Activated CD4-positive, alpha-beta memory T cell treated with anti-CD3 and anti-CD28 coated beads, Interleukin-2, amount 10 ng/mL, durations not matched to agents 7 days and 5 days (primary cell): ENCODE data around the gene FCER1G. TPM values are rescaled to one million over a fixed set of nuclear protein-coding genes. Genes with fewer than 3 reads are reported as not detected.

ENCODE experiments used
- CTCF ChIA-PET: fragments of 350-600 bp; sonication (Branson Sonifier 250); formaldehyde crosslinking; loops from one replicate; lab custom pipeline; 2021; ENCODE audit warnings: antibody characterized with exemption, inconsistent platforms; lab: Charles Lee
- POLR2A ChIA-PET: fragments of 350-600 bp; sonication (Branson Sonifier 250); formaldehyde crosslinking; loops from one replicate; lab custom pipeline; 2021; ENCODE audit warnings: antibody characterized with exemption; lab: Charles Lee
- DNase-seq: peaks from one replicate; pipeline ENCODE4 v3.0.0-alpha.2; 2020
- H3K27ac Mint-ChIP-seq: one replicate; pipeline ENCODE4 v1.8.0; 2021; ENCODE audit warnings: mild to moderate bottlenecking, mixed read lengths
- H3K27me3 Mint-ChIP-seq: one replicate; pipeline ENCODE4 v1.8.0; 2021; ENCODE audit warnings: mixed read lengths
- H3K36me3 Mint-ChIP-seq: one replicate; pipeline ENCODE4 v1.8.0; 2021; ENCODE audit warnings: low read depth, mixed read lengths
- H3K4me1 Mint-ChIP-seq: one replicate; pipeline ENCODE4 v1.8.0; 2021; ENCODE audit warnings: mixed read lengths
- H3K4me3 Mint-ChIP-seq: one replicate; pipeline ENCODE4 v1.8.0; 2021; ENCODE audit warnings: mild to moderate bottlenecking, mixed read lengths
- H3K9me3 Mint-ChIP-seq: one replicate; pipeline ENCODE4 v1.8.0; 2021; ENCODE audit warnings: mixed read lengths
- total RNA-seq, 2 experiments: library from RNA; stranded (reverse); gene quantifications; one replicate each; pipeline ENCODE4 v1.2.3, GENCODE V29; 2021

The FCER1G gene
- total RNA-seq = 1 to 10 TPM; 1.1 to 1.3 TPM

DNA sequence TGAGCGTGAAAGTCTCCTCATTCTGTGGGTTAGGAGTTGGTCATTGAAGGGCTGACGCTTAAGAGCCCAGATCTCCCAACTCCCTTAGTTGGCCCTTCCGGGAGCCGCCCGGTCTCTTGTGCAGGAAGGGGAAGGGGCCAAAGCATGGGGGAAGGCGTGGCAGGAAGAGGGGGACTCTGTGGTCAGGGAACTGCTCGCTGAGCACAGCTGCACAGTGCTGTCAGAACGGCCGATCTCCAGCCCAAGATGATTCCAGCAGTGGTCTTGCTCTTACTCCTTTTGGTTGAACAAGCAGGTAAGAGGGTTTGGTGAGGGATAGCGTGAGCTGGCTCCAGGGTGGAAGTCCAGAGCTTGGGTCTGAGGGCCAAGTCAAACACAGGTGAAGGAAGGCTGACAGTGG is at the start of gene FCER1G:
Gene FCER1G, plus strand, starts transcription at position 220 of the 400 bp plus-strand sequence. Its CDS starts 27 bp downstream, at position 247.
- no peak within 1 kb of the TSS for H3K4me3 Mint-ChIP-seq
- ChIA-PET POLR2A (interaction anchor here (3.1 to 5.2 kb wide), 2 partner anchors 9 to 13 kb away, joined by 11 to 44 read pairs; partner anchors contain the start of gene NDUFS2), CTCF (interaction anchor here (3.2 kb wide), 1 partner anchor 11 kb away, joined by 30 read pairs; the partner anchor contains the start of gene TOMM40L)
- no peaks in the 10 kb centered on the region for H3K9me3 Mint-ChIP-seq
- H3K27me3 Mint-ChIP-seq = no peaks in the 10 kb centered on the region
- H3K4me1 Mint-ChIP-seq = peaks cover 39% of the 10 kb centered on the region
- no peak for DNase-seq
- peaks cover 45% of the 10 kb centered on the region for H3K36me3 Mint-ChIP-seq
- peak within 1 kb of the TSS; percentile 31 for H3K27ac Mint-ChIP-seq

DNA sequence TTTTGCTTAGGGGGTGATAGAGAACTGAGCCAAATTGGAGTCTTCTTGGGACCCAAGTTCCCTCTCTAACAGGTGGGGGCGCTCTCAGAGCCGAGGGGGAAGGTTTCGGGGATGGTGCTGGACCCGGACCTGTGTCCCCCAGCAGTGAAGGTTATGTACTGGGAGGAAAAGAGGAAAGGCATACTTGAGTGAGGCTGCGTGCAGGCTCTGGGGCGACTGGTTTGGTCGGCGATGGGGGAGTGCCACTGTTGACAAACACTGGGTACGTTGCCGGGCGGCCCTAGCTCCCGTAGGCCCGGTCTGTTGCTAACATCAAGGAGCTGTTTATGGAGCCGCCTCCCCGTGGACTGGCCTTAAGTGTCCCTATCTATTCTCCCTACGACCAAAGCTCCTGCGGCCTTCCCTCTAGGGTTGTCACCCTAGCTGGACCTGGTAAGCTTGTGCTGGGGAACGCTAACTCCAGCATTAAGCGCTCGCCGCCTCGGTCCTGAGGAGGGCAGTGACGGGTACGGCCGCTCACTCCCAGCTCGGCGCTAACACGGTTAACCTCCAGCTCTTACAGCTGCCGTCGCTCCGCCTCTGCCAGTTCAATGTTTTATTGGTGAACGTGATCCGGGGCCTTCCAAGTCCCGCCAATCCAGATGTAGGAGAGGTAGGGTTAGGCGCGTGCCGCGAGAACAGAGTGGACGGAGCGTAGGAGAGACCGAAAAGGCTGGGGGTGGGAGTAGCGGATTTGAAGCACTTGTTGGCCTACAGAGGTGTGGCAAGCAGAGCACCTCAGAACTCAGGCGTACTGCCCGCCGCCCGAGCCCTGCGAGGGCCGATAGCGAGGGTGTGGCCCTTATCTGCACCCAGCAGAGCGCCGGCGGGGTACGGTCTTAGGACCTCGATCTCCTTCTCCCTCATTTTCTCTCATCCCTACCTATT is 49.1 kb upstream of the FCER1G start, which contains the start of gene PPOX:
Gene PPOX, plus strand, starts transcription at position 685 of the 927 bp plus-strand sequence. CDS start 422 bp downstream, outside the sequence.
- ChIA-PET CTCF (interaction anchor here (0.6 to 4.4 kb wide), 41 partner anchors 9 to 373 kb away, joined by 3 to 69 read pairs (median 5); partner anchors contain the start of genes ADAMTS4, APOA2, B4GALT3 and DEDD), POLR2A (interaction anchor here (0.7 to 5.0 kb wide), 22 partner anchors 9 to 225 kb away, joined by 3 to 69 read pairs (median 7); partner anchors contain the start of genes ARHGAP30, B4GALT3, DEDD and KLHDC9)
- peak within 1 kb of the TSS; percentile 94 for H3K27ac Mint-ChIP-seq
- H3K4me3 Mint-ChIP-seq = peak within 1 kb of the TSS; percentile 88
- peaks cover 49% of the 10 kb centered on the region for H3K4me1 Mint-ChIP-seq
- peak; percentile 96 for DNase-seq
- H3K9me3 Mint-ChIP-seq = no peaks in the 10 kb centered on the region
- H3K36me3 Mint-ChIP-seq = peaks cover 43% of the 10 kb centered on the region
- no peaks in the 10 kb centered on the region for H3K27me3 Mint-ChIP-seq

DNA sequence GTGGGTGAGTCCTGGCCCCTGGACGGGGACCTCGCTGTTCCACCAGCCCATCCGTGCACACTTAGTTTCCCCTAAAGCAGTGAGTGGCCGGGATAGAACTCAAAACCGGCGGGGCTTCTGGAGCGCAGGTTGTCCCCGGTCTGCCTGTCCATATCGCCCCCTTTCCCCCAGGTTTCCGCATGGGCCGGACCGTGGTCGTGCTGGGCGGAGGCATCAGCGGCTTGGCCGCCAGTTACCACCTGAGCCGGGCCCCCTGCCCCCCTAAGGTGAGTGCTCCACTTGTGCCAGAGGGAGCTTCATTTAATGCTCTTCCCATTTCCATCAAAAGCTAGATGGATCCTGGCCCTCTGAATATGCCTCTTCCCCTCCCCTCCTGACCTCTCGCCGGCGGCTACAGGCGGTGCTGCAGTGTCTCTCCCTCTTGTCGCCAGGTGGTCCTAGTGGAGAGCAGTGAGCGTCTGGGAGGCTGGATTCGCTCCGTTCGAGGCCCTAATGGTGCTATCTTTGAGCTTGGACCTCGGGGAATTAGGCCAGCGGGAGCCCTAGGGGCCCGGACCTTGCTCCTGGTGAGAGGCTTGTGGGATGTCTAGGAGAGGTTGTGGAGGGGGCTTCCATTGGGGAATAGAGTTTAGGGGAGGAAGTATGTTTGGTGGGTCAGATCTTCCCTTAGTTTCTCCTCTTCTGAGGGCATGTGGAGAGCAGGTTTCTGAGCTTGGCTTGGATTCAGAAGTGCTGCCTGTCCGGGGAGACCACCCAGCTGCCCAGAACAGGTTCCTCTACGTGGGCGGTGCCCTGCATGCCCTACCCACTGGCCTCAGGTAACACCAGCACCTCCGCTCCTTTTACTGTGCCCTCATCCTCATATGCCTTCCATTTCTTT is 48.2 kb upstream of the FCER1G start:
- ChIA-PET CTCF (interaction anchor here (0.7 to 4.4 kb wide), 30 partner anchors 9 to 222 kb away, joined by 3 to 69 read pairs (median 8); partner anchors contain the start of genes APOA2, B4GALT3, DEDD and NDUFS2), POLR2A (interaction anchor here (0.6 to 5.0 kb wide), 14 partner anchors 9 to 222 kb away, joined by 3 to 69 read pairs (median 12); partner anchors contain the start of genes ARHGAP30, B4GALT3, NDUFS2 and NIT1)
- Mint-ChIP-seq H3K36me3 (peaks cover 45% of the 10 kb centered on the region), H3K4me1 (peaks cover 43% of the 10 kb centered on the region), H3K27me3 (no peaks in the 10 kb centered on the region), H3K27ac (peak overlapping the region; percentile 94), H3K4me3 (peak overlapping the region; percentile 88), H3K9me3 (no peaks in the 10 kb centered on the region)
- no peak for DNase-seq

DNA sequence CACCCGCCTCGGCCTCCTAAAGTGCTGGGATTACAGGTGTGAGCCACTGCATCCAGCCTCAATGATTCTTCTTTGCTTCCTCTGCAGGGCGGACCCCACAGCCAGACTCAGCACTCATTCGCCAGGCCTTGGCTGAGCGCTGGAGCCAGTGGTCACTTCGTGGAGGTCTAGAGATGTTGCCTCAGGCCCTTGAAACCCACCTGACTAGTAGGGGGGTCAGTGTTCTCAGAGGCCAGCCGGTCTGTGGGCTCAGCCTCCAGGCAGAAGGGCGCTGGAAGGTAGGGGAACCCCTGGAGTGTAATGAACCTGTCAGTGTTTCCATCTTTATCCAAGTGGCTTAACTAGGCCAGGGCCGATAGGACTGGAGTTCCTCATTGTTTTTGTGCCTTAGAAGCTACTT is 46.2 kb upstream of the FCER1G start:
- H3K27me3 Mint-ChIP-seq = no peaks in the 10 kb centered on the region
- H3K27ac Mint-ChIP-seq = no peak overlapping the region
- H3K4me3 Mint-ChIP-seq = no peak overlapping the region
- DNase-seq = no peak
- peaks cover 40% of the 10 kb centered on the region for H3K4me1 Mint-ChIP-seq
- H3K36me3 Mint-ChIP-seq = peaks cover 48% of the 10 kb centered on the region
- POLR2A ChIA-PET = interaction anchor here (4.5 to 5.0 kb wide), 3 partner anchors 7 to 34 kb away, joined by 52 to 69 read pairs (median 63); partner anchors contain the start of genes B4GALT3, NDUFS2 and UFC1
- CTCF ChIA-PET = interaction anchor here (1.4 kb wide), 1 partner anchor 57 kb away, joined by 6 read pairs; the partner anchor contains the start of gene TOMM40L
- no peaks in the 10 kb centered on the region for H3K9me3 Mint-ChIP-seq

DNA sequence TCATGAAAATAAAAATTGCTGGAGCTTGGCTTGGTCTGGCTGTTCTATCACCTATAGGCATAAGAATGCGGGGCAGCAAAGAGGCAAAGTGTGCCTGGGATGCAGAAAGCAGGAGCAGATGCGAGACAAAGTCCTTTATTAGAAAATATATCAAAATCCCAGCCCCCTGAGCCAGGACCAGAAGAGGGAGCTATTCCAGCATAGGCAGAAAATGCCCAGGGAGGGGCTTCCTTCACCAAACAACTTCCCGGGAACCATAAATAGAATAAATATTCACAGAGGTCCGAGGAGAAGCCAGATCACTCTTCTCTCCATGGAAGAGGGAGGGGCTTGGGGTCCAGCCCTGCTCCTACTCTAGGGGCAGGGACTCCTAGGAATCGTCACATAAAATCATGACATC is 43.9 kb upstream of the FCER1G start:
- CTCF ChIA-PET = interaction anchor here (0.9 to 1.5 kb wide), 3 partner anchors 20 to 211 kb away, joined by 4 read pairs; partner anchors contain the start of gene TOMM40L
- peaks cover 47% of the 10 kb centered on the region for H3K4me1 Mint-ChIP-seq

DNA sequence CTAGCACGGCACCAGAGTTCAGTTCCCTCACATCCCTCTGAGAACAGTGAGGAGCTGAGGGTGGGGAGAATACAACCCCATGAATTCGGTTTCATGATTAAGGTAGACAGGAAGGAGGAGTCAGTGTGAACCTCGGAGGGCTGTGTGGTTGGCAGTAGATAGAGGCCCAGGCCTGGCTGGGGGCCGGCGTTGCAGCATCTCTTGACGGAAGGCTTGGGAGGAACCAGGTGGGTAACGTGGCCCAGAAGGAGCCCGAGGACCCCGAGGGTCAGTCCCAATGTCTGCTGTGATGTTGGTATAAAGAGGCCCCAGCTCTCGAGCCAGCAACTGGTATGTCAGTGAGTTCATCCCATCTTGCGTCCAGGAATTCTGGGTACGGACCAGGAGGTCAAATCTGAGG is 43.4 kb upstream of the FCER1G start:
- POLR2A ChIA-PET = interaction anchor here (1.4 to 3.3 kb wide), 2 partner anchors 10 to 14 kb away, joined by 4 to 16 read pairs; no protein-coding TSS in a partner anchor
- H3K27me3 Mint-ChIP-seq = no peaks in the 10 kb centered on the region
- CTCF ChIA-PET = interaction anchor here (0.9 to 1.5 kb wide), 3 partner anchors 20 to 211 kb away, joined by 4 read pairs; partner anchors contain the start of gene TOMM40L
- no peak overlapping the region for H3K27ac Mint-ChIP-seq
- DNase-seq = no peak
- H3K9me3 Mint-ChIP-seq = no peaks in the 10 kb centered on the region
- H3K4me3 Mint-ChIP-seq = no peak overlapping the region
- peaks cover 64% of the 10 kb centered on the region for H3K36me3 Mint-ChIP-seq
- peaks cover 52% of the 10 kb centered on the region for H3K4me1 Mint-ChIP-seq

More for the DNA sequence above, 43.9 kb upstream of the FCER1G start:
- Mint-ChIP-seq H3K27ac (no peak overlapping the region), H3K9me3 (no peaks in the 10 kb centered on the region), H3K4me3 (no peak overlapping the region), H3K27me3 (no peaks in the 10 kb centered on the region), H3K36me3 (peaks cover 60% of the 10 kb centered on the region)
- no peak for DNase-seq
- POLR2A ChIA-PET = interaction anchor here (1.4 to 3.3 kb wide), 2 partner anchors 10 to 14 kb away, joined by 4 to 16 read pairs; no protein-coding TSS in a partner anchor

DNA sequence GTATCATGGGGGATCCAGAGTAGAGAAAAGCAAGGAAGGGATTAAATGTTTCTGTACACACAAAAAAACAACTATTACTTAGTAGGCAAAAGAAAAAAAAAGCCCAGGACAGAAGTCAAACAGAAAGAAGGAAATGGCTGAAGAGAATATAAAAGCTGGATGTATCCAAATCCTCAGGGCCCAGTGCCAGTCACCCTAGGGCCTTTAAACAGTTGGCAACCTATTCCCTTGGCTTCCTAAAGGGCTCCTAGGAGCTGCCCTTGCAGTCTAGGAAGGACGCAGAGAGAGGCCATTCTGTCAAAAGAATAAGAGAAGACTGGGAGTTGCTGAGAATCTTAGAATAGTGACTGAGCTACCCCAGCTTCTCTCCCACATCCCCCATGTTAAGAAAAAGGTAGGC is 42.7 kb upstream of the FCER1G start:
- POLR2A ChIA-PET = interaction anchor here (3.3 kb wide), 1 partner anchor 9 kb away, joined by 16 read pairs; no protein-coding TSS in a partner anchor
- H3K27me3 Mint-ChIP-seq = no peaks in the 10 kb centered on the region
- peak overlapping the region; percentile 29 for H3K27ac Mint-ChIP-seq

DNA sequence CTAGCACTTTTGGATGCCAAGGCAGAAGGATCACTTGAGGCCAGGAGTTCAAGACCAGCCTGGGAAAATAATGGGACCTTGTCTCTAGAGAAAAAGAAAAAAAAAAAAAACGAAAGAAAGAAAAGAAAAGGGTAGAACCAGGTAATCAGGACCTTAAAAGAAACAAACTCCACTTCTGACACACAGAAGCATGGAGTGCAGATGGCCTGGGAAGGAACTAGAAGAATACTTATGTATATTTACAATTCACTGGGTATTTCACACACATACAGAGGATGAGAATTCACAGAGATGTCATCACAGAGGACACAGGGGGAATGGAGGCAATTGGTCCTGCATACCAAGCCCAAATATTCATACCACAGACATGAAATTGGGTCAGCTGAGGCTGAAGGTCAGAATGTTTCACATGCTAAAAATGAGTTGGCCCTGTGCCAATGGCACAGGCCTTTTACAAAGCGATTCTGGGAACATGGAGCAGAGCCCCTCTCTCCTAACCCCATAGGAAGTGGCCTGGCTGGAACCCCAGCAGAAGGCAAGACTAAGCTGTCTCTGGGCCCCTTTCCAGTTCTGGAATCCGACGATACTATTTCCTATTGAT is 42.2 kb upstream of the FCER1G start:
- H3K9me3 Mint-ChIP-seq = no peaks in the 10 kb centered on the region
- DNase-seq = no peak
- peaks cover 53% of the 10 kb centered on the region for H3K4me1 Mint-ChIP-seq
- H3K36me3 Mint-ChIP-seq = peaks cover 70% of the 10 kb centered on the region
- ChIA-PET POLR2A (interaction anchor here (3.3 kb wide), 1 partner anchor 9 kb away, joined by 16 read pairs; no protein-coding TSS in a partner anchor), CTCF (no interaction called here)
- no peaks in the 10 kb centered on the region for H3K27me3 Mint-ChIP-seq
- H3K4me3 Mint-ChIP-seq = no peak overlapping the region
- peak overlapping the region; percentile 29 for H3K27ac Mint-ChIP-seq

More for the DNA sequence above, 42.7 kb upstream of the FCER1G start:
- DNase-seq = no peak
- Mint-ChIP-seq H3K9me3 (no peaks in the 10 kb centered on the region), H3K4me1 (peaks cover 51% of the 10 kb centered on the region), H3K36me3 (peaks cover 70% of the 10 kb centered on the region), H3K4me3 (no peak overlapping the region)
- CTCF ChIA-PET = no interaction called here

DNA sequence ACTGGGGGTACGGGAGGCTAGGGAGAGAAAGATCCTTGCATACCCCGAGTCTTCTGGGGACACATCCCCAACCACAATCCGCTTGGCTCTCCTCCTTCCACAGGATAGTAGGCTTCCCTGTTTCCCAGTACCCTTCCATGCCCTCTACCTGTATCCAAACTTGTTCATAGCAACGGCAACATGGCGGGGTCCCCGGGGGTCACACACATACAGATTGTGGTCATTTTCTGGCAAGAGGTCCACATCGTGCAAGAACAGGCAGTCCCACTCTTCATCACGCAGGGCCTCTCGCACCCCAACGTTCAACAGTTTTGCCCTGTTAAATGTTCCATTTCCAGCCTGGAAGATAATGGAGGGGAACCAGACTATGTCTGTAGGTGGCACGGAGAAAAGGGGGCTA is 41.4 kb upstream of the FCER1G start:
- CTCF ChIA-PET = interaction anchor here (0.6 kb wide), 1 partner anchor 118 kb away, joined by 3 read pairs; no protein-coding TSS in a partner anchor
- no peak overlapping the region for H3K27ac Mint-ChIP-seq

DNA sequence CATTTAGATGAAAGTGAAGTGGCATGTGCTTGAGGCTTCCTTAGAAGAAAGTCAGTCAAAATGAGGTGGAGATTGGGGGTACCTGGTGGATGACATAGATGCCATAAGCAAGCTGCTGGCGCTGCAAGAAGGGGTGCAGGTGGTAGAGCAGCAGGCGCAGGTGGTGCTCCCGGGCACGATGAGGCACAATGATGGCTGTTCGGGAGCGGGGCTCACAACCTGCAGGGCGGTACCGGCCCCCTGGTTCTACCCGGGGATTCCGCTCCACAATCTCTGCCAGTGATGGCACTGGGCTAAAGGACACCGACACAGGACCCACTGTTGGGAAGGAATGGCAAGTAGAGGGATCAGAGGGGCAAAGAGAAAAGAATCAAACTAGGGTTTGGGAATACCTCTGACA is 40.2 kb upstream of the FCER1G start:
- H3K4me1 Mint-ChIP-seq = peaks cover 59% of the 10 kb centered on the region
- DNase-seq = no peak
- no peak overlapping the region for H3K27ac Mint-ChIP-seq
- peaks cover 64% of the 10 kb centered on the region for H3K36me3 Mint-ChIP-seq
- H3K27me3 Mint-ChIP-seq = no peaks in the 10 kb centered on the region
- POLR2A ChIA-PET = interaction anchor here (3.0 to 3.3 kb wide), 2 partner anchors 8 to 27 kb away, joined by 31 to 69 read pairs; partner anchors contain the start of genes NDUFS2 and PPOX
- H3K4me3 Mint-ChIP-seq = no peak overlapping the region
- H3K9me3 Mint-ChIP-seq = no peaks in the 10 kb centered on the region
- CTCF ChIA-PET = no interaction called here

More for the DNA sequence above, 41.4 kb upstream of the FCER1G start:
- no peak for DNase-seq
- Mint-ChIP-seq H3K36me3 (peaks cover 70% of the 10 kb centered on the region), H3K27me3 (no peaks in the 10 kb centered on the region), H3K4me1 (peaks cover 53% of the 10 kb centered on the region), H3K4me3 (no peak overlapping the region), H3K9me3 (no peaks in the 10 kb centered on the region)
- POLR2A ChIA-PET = interaction anchor here (3.3 kb wide), 1 partner anchor 8 kb away, joined by 16 read pairs; no protein-coding TSS in a partner anchor
